WTC11 (cell line): ENCODE measurements around the gene EBP. TPM values are rescaled to one million over a fixed set of nuclear protein-coding genes. Genes with fewer than 3 reads are reported as not detected.

Source experiments
- ATAC-seq: fragments of 200-7000 bp; cut with Tn5 transposase; 2 replicates; pipeline ENCODE4 v1.10.0; 2021; ENCODE audit warnings: mild to moderate bottlenecking, moderate library complexity
- CTCF ChIA-PET: fragments of 300-600 bp; sonication (Branson Sonifier 250); formaldehyde crosslinking; loops from one replicate; lab custom pipeline; 2021; ENCODE audit warnings: antibody characterized with exemption; lab: Charles Lee
- POLR2A ChIA-PET: fragments of 350-600 bp; sonication (Branson Sonifier 250); formaldehyde crosslinking; loops from one replicate; lab custom pipeline; 2021; ENCODE audit warnings: antibody characterized with exemption; lab: Charles Lee
- DNase-seq: peaks from one replicate; pipeline ENCODE4 v3.0.0; 2021; ENCODE audit warnings: low spot score
- H3K27ac Mint-ChIP-seq: 2 replicates; pipeline ENCODE4 v1.8.0; 2021; ENCODE audit warnings: mixed read lengths
- H3K27me3 Mint-ChIP-seq: 2 replicates; pipeline ENCODE4 v1.8.0; 2021; ENCODE audit warnings: low read depth, mild to moderate bottlenecking, moderate library complexity, mixed read lengths
- H3K36me3 Mint-ChIP-seq: 2 replicates; pipeline ENCODE4 v1.8.0; 2021; ENCODE audit warnings: mixed read lengths
- H3K4me1 Mint-ChIP-seq: 2 replicates; pipeline ENCODE4 v1.8.0; 2022; ENCODE audit warnings: mixed read lengths
- H3K4me3 Mint-ChIP-seq: 2 replicates; pipeline ENCODE4 v1.8.0; 2021; ENCODE audit warnings: mild to moderate bottlenecking, moderate library complexity, mixed read lengths
- H3K9me3 Mint-ChIP-seq: 2 replicates; pipeline ENCODE4 v1.8.0; 2021; ENCODE audit warnings: mixed read lengths
- ATF3 ChIP-seq: sonication (generic); formaldehyde crosslinking; conservative IDR thresholded peaks from 2 replicates; pipeline ENCODE4 v1.8.1; 2022; ENCODE audit warnings: mild to moderate bottlenecking, missing genetic modification reagents
- E2F1 ChIP-seq: sonication (generic); formaldehyde crosslinking; IDR thresholded peaks from 2 replicates; pipeline ENCODE4 v1.8.0; 2022; ENCODE audit warnings: mild to moderate bottlenecking, missing genetic modification reagents
- E2F4 ChIP-seq: sonication (generic); formaldehyde crosslinking; IDR thresholded peaks from 2 replicates; pipeline ENCODE4 v1.8.1; 2022; ENCODE audit warnings: low read depth, mild to moderate bottlenecking, moderate library complexity, missing genetic modification reagents, borderline replicate concordance
- E2F5 ChIP-seq: sonication (generic); formaldehyde crosslinking; IDR thresholded peaks from 2 replicates; pipeline ENCODE4 v1.8.1; 2022; ENCODE audit warnings: mild to moderate bottlenecking, moderate library complexity, missing genetic modification reagents
- ETV6 ChIP-seq: sonication (generic); formaldehyde crosslinking; IDR thresholded peaks from 2 replicates; pipeline ENCODE4 v1.8.1; 2022; ENCODE audit warnings: mild to moderate bottlenecking, missing genetic modification reagents
- FOXJ3 ChIP-seq: sonication (generic); formaldehyde crosslinking; IDR thresholded peaks from 2 replicates; pipeline ENCODE4 v1.9.0; 2021; ENCODE audit warnings: missing genetic modification reagents, mild to moderate bottlenecking, borderline replicate concordance
- FOXP1 ChIP-seq: sonication (generic); formaldehyde crosslinking; IDR thresholded peaks from 2 replicates; pipeline ENCODE4 v1.8.0; 2022; ENCODE audit warnings: missing genetic modification reagents, mild to moderate bottlenecking, moderate library complexity, borderline replicate concordance
- IRF1 ChIP-seq: sonication (generic); formaldehyde crosslinking; IDR thresholded peaks from 2 replicates; pipeline ENCODE4 v1.8.0; 2023; ENCODE audit warnings: missing genetic modification reagents
- MLX ChIP-seq: sonication (generic); formaldehyde crosslinking; IDR thresholded peaks from 2 replicates; pipeline ENCODE4 v1.8.1; 2023; ENCODE audit warnings: mild to moderate bottlenecking, missing genetic modification reagents, moderate library complexity
- NFYB ChIP-seq: sonication (generic); formaldehyde crosslinking; conservative IDR thresholded peaks from 2 replicates; pipeline ENCODE4 v1.8.0; 2022; ENCODE audit warnings: low read depth, missing genetic modification reagents
- NR1H2 ChIP-seq: sonication (generic); formaldehyde crosslinking; IDR thresholded peaks from 2 replicates; pipeline ENCODE4 v1.9.0; 2021; ENCODE audit warnings: mild to moderate bottlenecking, moderate library complexity, missing genetic modification reagents
- OVOL2 ChIP-seq: fragments of 250-450 bp; sonication (Bioruptor Pico); IDR thresholded peaks from 2 replicates; pipeline ENCODE4 v1.9.0; 2021; ENCODE audit warnings: mild to moderate bottlenecking, borderline replicate concordance
- PREB ChIP-seq: sonication (generic); formaldehyde crosslinking; IDR thresholded peaks from 2 replicates; pipeline ENCODE4 v1.8.1; 2022; ENCODE audit warnings: mild to moderate bottlenecking, missing genetic modification reagents, moderate library complexity, borderline replicate concordance
- SMAD3 ChIP-seq: sonication (generic); formaldehyde crosslinking; IDR thresholded peaks from 2 replicates; pipeline ENCODE4 v1.8.0; 2022; ENCODE audit warnings: missing genetic modification reagents, mild to moderate bottlenecking, borderline replicate concordance
- SMAD4 ChIP-seq: sonication (generic); formaldehyde crosslinking; IDR thresholded peaks from 2 replicates; pipeline ENCODE4 v1.8.0; 2022; ENCODE audit warnings: mild to moderate bottlenecking, missing genetic modification reagents
- TEAD1 ChIP-seq: sonication (generic); formaldehyde crosslinking; IDR thresholded peaks from 2 replicates; pipeline ENCODE4 v1.8.0; 2022; ENCODE audit warnings: mild to moderate bottlenecking, missing genetic modification reagents
- ZBTB21 ChIP-seq: sonication (generic); formaldehyde crosslinking; IDR thresholded peaks from 2 replicates; pipeline ENCODE4 v1.8.1; 2023; ENCODE audit warnings: mild to moderate bottlenecking, missing genetic modification reagents, borderline replicate concordance
- ZNF219 ChIP-seq: sonication (generic); formaldehyde crosslinking; IDR thresholded peaks from 2 replicates; pipeline ENCODE4 v1.8.0; 2023; ENCODE audit warnings: missing genetic modification reagents, mild to moderate bottlenecking, borderline replicate concordance
- ZNF512 ChIP-seq: sonication (generic); formaldehyde crosslinking; IDR thresholded peaks from 2 replicates; pipeline ENCODE4 v1.8.1; 2022; ENCODE audit warnings: missing genetic modification reagents, borderline replicate concordance
- ZNF671 ChIP-seq: fragments of 250-450 bp; sonication (Bioruptor Pico); IDR thresholded peaks from 2 replicates; pipeline ENCODE4 v1.8.0; 2021; ENCODE audit warnings: mild to moderate bottlenecking
- ZSCAN18 ChIP-seq: fragments of 250-450 bp; sonication (Bioruptor Pico); IDR thresholded peaks from 2 replicates; pipeline ENCODE4 v2.1.2; 2022; ENCODE audit warnings: mild to moderate bottlenecking, moderate library complexity
- total RNA-seq: library from RNA; stranded (reverse); gene quantifications from 3 replicates; pipeline ENCODE4 v1.2.3, GENCODE V29; 2021

EBP gene
- total RNA-seq, 1 experiment from 2014 or later, result 129 TPM

GRCh38 chrX:48520976-48521352 is 644 bp upstream of the EBP start:
- Mint-ChIP-seq H3K4me3 (peak overlapping the region; percentile 82), H3K9me3 (no peaks in the 10 kb centered on the region)

GRCh38 chrX:48522291-48522690 is 683 bp downstream of the EBP start:
- Mint-ChIP-seq H3K4me1 (peaks cover 11% of the 10 kb centered on the region), H3K4me3 (peak overlapping the region; percentile 82)
- no peak for TF ChIP-seq OVOL2 (CRISPR knock-in tag)
- no peak for TF ChIP-seq NR1H2 (CRISPR knock-in tag)
- no peak for TF ChIP-seq FOXJ3 (CRISPR knock-in tag)
- TF ChIP-seq PREB (CRISPR knock-in tag), result no peak
- no peak for TF ChIP-seq TEAD1
- TF ChIP-seq ETV6 (CRISPR knock-in tag), result no peak
- TF ChIP-seq E2F5 (CRISPR knock-in tag), result no peak
- no peak for TF ChIP-seq ZBTB21 (CRISPR knock-in tag)
- no peak for TF ChIP-seq MLX
- TF ChIP-seq, all 79 proteins: peak for 0
- peak overlapping the region; percentile 53 for H3K27ac Mint-ChIP-seq
- DNase-seq (no peak), ATAC-seq (no peak)
- no peaks in the 10 kb centered on the region for H3K9me3 Mint-ChIP-seq
- ChIA-PET POLR2A (interaction anchor here (0.6 to 1.3 kb wide), 2 partner anchors 54 to 701 kb away, joined by 4 to 9 read pairs; no protein-coding TSS in a partner anchor), CTCF (interaction anchor here (0.6 to 1.2 kb wide), 4 partner anchors 18 to 1024 kb away, joined by 3 to 4 read pairs (median 4); no protein-coding TSS in a partner anchor)
- no peaks in the 10 kb centered on the region for H3K27me3 Mint-ChIP-seq
- peaks cover 15% of the 10 kb centered on the region for H3K36me3 Mint-ChIP-seq

More at GRCh38 chrX:48520976-48521352, 644 bp upstream of the EBP start:
- DNase-seq, result no peak
- H3K27me3 Mint-ChIP-seq, result no peaks in the 10 kb centered on the region
- POLR2A ChIA-PET, result no interaction called here
- peak; percentile 27 for ATAC-seq
- H3K36me3 Mint-ChIP-seq, result peaks cover 10% of the 10 kb centered on the region
- TF ChIP-seq ZSCAN18 (CRISPR knock-in tag) (no peak), ZNF512 (CRISPR knock-in tag) (no peak), NFYB (peak; percentile 47), SMAD4 (CRISPR knock-in tag) (no peak), E2F1 (no peak)
- peaks cover 11% of the 10 kb centered on the region for H3K4me1 Mint-ChIP-seq
- peak overlapping the region; percentile 97 for H3K27ac Mint-ChIP-seq
- CTCF ChIA-PET, result no interaction called here

- ATAC-seq (no peak), DNase-seq (no peak)
- no peaks in the 10 kb centered on the region for H3K27me3 Mint-ChIP-seq
- peak overlapping the region; percentile 39 for H3K4me3 Mint-ChIP-seq
- ChIA-PET POLR2A (no interaction called here), CTCF (no interaction called here)
- no peak overlapping the region for H3K27ac Mint-ChIP-seq
- H3K9me3 Mint-ChIP-seq, result no peaks in the 10 kb centered on the region
- H3K36me3 Mint-ChIP-seq, result peaks cover 29% of the 10 kb centered on the region
- peaks cover 11% of the 10 kb centered on the region for H3K4me1 Mint-ChIP-seq
- no peak for TF ChIP-seq FOXP1
- no peak for TF ChIP-seq PREB (CRISPR knock-in tag)
- TF ChIP-seq ZNF219 (CRISPR knock-in tag), result no peak
- TF ChIP-seq SMAD3 (CRISPR knock-in tag), result no peak
- TF ChIP-seq E2F4, result no peak
- TF ChIP-seq IRF1 (CRISPR knock-in tag), result no peak
- TF ChIP-seq ZNF671 (CRISPR knock-in tag), result no peak
- no peak for TF ChIP-seq ATF3
Observed at GRCh38 chrX:48523682-48524081, 2.1 kb downstream of the EBP start.
